ENCODE results near the gene SIL1. TPM values are rescaled to one million over a fixed set of nuclear protein-coding genes. Genes with fewer than 3 reads are reported as not detected.

The SIL1 gene
- total and polyA plus RNA-seq, 9 of the 15 experiments (the other 6 are each of a cell fraction or from before 2014, with no cell fraction given): 1.3 to 30.5 (median 18.1) TPM

DNA sequence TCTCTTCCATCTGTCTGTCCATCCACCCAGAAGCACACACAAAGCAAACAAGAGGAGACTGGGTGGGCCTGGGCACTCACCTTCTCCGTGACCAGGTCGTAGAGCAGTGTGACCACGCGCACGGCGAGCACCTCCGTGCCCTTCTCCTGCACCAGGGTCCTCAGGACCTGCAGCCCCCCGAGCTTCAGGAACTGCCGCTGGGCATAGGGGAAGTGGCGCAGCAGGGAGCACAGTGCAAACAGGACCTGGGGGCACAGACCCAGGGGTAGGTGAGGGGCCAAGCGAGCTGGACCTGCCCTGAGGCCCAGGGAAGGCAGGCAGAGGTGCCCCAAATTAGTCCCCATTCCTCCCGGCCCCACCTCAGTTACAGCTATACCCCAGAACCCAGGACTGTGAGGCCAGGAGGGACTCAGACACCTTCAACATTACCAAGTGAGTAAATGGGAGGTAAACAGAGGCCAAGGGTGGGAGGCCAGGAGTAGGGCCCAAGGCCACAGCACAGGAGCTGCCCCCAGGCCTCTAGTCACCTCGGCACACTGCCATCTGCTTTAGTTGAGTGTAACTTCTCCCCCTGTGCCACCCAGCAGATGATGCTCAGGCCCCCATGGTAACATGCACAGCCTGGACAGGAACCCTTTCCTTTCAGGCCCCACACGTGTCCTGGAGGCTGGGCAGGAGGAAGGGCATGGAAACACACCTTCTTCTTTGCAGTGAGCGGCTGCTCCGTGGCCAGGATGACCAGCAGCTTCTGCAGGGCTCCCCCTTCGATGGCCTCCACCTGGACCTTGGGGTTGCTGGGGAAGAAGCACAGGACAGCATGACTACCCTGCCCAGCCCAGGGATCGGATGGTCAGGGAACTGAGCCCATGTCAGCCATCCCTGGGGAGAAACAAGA, 246.8 kb downstream of the SIL1 start:
- no peaks in the 10 kb centered on the region for H3K9me3 ChIP-seq (replicated peaks; ENCODE audit: control insufficient read depth, insufficient read depth, low read depth, low read length)
- POLR2A ChIA-PET: interaction anchor here (0.5 to 1.3 kb wide), 2 partner anchors 17 to 226 kb away, joined by 3 to 4 read pairs; no protein-coding TSS in a partner anchor
- peaks cover 0 to 20% of the 10 kb centered on the region in 2 experiments; a peak in 3 of 5 replicates for H3K4me1 ChIP-seq (replicated peaks in 1 of 2; ENCODE audit: control insufficient read depth in 2 of 2, insufficient read depth in 2 of 2, low read length in 2 of 2)
- H4K20me1 ChIP-seq (replicated peaks; ENCODE audit: control insufficient read depth, insufficient read depth, low read length): no peaks in the 10 kb centered on the region
- in situ Hi-C loops (cut with MboI): no loop called here
- no peaks in the 10 kb centered on the region for H3K27me3 ChIP-seq (ENCODE audit: control insufficient read depth in 2 of 2, insufficient read depth in 2 of 2, low read length in 2 of 2)
- H3K79me2 ChIP-seq (ENCODE audit: control insufficient read depth, insufficient read depth, low read length): no peaks in the 10 kb centered on the region
- H3K9ac ChIP-seq (ENCODE audit: insufficient read depth in 1 of 2, low read depth in 2 of 2, low read length in 2 of 2): no peak overlapping the region
- CTCF ChIA-PET (ENCODE audit: low intra/inter-chr PET ratio): no interaction called here
- no peak for ATAC-seq
- BruUV-seq (replicated peaks): no TSS peak
- no peak for TF ChIP-seq ZNF384 (IDR thresholded peaks at IDR 0.05; ENCODE audit: low read depth, low read length)
- TF ChIP-seq ZNF778 (CRISPR knock-in tag; IDR thresholded peaks at IDR 0.05): no peak
- TF ChIP-seq, protein P1, sequence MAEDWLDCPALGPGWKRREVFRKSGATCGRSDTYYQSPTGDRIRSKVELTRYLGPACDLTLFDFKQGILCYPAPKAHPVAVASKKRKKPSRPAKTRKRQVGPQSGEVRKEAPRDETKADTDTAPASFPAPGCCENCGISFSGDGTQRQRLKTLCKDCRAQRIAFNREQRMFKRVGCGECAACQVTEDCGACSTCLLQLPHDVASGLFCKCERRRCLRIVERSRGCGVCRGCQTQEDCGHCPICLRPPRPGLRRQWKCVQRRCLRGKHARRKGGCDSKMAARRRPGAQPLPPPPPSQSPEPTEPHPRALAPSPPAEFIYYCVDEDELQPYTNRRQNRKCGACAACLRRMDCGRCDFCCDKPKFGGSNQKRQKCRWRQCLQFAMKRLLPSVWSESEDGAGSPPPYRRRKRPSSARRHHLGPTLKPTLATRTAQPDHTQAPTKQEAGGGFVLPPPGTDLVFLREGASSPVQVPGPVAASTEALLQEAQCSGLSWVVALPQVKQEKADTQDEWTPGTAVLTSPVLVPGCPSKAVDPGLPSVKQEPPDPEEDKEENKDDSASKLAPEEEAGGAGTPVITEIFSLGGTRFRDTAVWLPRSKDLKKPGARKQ (CRISPR knock-in tag; IDR thresholded peaks at IDR 0.05): no peak
- TF ChIP-seq NFXL1 (CRISPR knock-in tag; IDR thresholded peaks at IDR 0.05): no peak
- no peak for TF ChIP-seq SRSF9 (IDR thresholded peaks at IDR 0.05; ENCODE audit: borderline replicate concordance, low read depth, low read length)
- 67% methylated on average over 17 of the region's 18 CpGs for WGBS (ENCODE audit: insufficient coverage, low coverage, missing lambda C conversion rate)
- H3K4me2 ChIP-seq (ENCODE audit: insufficient read depth, low read length): no peak overlapping the region
- H3K4me3 ChIP-seq: no peak overlapping the region
- peaks cover 4% of the 10 kb centered on the region; the same call in 2 of the 3 replicates for H3K36me3 ChIP-seq (ENCODE audit: control insufficient read depth, insufficient read depth, low read length)
- H2AFZ ChIP-seq (ENCODE audit: low read depth, low read length): no peak overlapping the region
- no peak overlapping the region for H3K27ac ChIP-seq (ENCODE audit: extremely low read depth, low read depth, low read length)
- H3K9me1 ChIP-seq (ENCODE audit: control insufficient read depth, insufficient read depth, low read length): peaks cover 2% of the 10 kb centered on the region
- DNase-seq (ENCODE audit: extremely low read depth in 1 of 4, low spot score in 3 of 4): no peak
- no peak for FAIRE-seq
- intact Hi-C loops (cut with micrococcal nuclease): no loop called here
